GM12892 (cell line): ENCODE data around the gene OPCML.

Experiments used
- POLR2A ChIP-seq: IDR thresholded peaks from 2 replicates; pipeline ENCODE4 v1.6.1; 2011; ENCODE audit warnings: low read depth, low read length, control low read depth
- POLR2AphosphoS5 ChIP-seq: IDR thresholded peaks from 2 replicates; pipeline ENCODE4 v1.6.1; 2011; ENCODE audit warnings: low read depth, low read length, control low read depth
- TAF1 ChIP-seq: IDR thresholded peaks from 2 replicates; pipeline ENCODE4 v1.6.1; 2011; ENCODE audit warnings: low read depth, mild to moderate bottlenecking, control low read depth, low read length, borderline replicate concordance

DNA sequence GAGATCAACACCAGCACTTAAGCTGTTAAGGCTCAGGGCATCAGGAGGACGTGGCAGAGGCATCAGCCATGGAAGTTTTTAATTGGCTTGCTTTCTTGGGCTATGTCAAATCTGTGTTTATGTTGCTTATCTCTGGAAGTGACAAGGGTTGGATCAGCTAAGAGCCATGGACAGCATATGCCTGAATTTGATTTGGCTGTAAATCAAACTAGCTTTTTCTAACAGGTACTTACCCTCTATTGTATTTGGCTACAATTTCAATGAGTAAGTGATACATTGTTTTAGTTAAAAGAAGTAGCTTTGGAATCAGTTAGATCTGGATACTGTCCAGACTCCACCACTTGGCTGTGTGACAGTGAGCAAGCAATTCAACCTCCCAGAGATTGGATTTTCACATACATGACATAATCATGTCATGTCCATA is 936.6 kb downstream of the OPCML start:
- TF ChIP-seq POLR2AphosphoS5 (no peak), POLR2A (no peak), TAF1 (no peak)
